Parietal lobe (tissue), 1 donor: ENCODE measurements around the gene PALB2. TPM values are rescaled to one million over a fixed set of nuclear protein-coding genes. Genes with fewer than 3 reads are reported as not detected.

Experiments used
- total RNA-seq: library from RNA; depleted of rRNA; stranded (reverse); fragments of >200 nt; gene quantifications from one replicate; pipeline ENCODE4 v1.2.3, GENCODE V29; 2014

Gene PALB2
- 15.0 TPM for total RNA-seq

DNA sequence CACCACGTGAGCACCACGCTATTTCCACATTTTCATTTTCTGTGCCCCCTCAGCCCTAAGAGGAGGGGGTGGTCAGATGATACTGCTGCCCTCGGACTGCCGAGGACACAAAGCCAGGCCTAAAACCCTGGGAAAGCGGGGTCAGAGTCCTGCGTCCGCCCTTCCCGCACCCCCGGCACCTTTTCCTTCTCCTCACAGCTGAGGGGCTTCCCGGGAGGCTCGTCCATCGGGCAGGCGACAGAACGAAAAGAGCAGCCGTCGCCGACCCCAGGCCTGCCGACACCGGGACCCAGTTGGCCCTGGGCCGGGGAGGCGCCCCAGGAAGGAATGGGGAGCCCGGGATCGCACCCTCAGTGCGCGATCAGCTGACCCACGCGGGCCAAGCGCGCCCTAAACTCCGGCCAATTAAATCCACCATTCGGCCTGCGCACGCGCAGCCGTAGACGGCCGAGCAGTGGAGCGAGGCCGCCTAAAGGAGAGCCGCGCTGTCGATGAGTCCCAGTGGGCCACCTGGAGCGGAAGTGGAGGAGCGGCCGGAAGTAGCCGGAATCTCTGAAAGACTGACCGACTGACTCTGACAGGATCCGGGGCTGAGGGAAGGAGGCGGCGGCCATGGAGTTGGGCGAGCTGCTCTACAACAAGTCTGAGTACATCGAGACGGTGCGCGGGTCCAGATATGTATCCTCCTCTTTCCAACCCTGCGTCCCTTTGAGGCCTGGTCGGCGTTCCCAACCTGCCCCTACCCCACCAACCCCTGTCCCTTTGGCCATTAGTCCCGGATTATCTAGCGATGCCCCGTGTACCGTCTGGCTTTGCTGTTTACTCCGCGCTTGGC is at the start of gene PALB2, which contains the start of gene DCTN5:
PALB2 (minus strand) TSS at position 380 of the 835 bp plus-strand sequence; CDS start at position 227, 153 bp downstream.
DCTN5 (plus strand) TSS at position 536 of the 835 bp plus-strand sequence; CDS start at position 613, 77 bp downstream.

DNA sequence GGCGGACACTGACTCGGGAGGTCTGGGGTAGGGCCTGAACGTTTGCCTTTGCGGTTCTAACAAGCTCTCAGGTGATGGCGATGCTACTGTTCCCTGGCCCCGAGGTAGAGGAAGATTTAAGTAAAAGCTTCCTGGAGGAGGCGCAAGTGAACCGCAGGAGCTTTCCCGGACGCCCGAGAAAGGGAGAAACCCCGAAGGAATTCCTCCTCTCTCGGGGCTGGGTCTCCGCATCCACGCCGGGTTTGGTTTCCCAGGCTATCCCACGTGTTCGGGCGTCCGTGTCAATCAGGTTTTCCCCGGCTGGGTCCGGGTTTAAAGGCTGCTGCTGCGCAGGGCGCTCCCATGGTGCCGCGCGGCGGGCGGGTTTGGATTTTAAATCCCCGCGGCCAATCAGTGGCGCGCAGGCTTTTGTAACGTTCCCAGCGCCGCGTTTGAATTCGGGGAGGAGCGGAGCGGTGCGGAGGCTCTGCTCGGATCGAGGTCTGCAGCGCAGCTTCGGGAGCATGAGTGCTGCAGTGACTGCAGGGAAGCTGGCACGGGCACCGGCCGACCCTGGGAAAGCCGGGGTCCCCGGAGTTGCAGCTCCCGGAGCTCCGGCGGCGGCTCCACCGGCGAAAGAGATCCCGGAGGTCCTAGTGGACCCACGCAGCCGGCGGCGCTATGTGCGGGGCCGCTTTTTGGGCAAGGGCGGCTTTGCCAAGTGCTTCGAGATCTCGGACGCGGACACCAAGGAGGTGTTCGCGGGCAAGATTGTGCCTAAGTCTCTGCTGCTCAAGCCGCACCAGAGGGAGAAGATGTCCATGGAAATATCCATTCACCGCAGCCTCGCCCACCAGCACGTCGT is 37.5 kb upstream of the PALB2 start, which contains the start of gene PLK1:
PLK1 (plus strand) TSS at position 460 of the 844 bp plus-strand sequence; CDS start at position 504, 44 bp downstream.

DNA sequence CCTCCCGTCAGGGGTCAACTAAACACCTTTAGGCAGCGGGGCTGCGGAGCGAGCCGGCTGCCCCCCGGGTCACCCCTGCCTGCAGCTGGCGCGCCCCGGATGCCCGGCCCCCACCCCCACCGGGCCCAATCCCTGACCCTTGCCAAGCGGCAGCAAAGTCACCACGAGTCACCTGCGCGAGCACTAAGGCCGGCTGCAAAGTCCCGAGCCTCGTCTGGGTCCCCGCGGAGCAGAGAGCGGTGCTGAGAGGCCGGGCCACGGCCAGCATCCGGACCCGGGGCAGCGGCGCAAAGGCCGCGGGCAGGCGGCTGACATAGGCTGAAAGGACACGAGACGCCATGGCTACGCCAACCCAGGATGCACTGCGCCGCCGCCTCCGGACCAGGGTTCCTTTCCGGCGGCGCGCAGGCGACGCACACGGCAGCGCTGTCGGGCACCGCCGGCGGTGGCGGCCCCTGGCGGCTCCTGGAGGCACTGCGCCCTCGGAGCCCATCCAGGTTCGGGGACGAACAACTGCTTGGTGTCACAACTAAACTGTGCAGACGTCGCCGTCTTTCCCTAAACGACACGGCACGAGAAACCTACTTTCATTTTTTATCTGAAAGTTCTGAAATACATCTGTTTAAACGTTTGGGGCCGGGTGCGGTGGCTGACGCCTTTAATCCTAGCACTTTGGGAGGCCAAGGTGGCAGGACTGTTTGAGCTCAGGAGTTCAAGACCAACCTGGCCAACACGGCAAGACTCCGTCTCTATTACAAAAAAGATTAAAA is 45.0 kb downstream of the PALB2 start, which contains the start of gene NDUFAB1:
NDUFAB1 (minus strand) TSS at position 366 of the 770 bp plus-strand sequence; CDS start at position 340, 26 bp downstream.

DNA sequence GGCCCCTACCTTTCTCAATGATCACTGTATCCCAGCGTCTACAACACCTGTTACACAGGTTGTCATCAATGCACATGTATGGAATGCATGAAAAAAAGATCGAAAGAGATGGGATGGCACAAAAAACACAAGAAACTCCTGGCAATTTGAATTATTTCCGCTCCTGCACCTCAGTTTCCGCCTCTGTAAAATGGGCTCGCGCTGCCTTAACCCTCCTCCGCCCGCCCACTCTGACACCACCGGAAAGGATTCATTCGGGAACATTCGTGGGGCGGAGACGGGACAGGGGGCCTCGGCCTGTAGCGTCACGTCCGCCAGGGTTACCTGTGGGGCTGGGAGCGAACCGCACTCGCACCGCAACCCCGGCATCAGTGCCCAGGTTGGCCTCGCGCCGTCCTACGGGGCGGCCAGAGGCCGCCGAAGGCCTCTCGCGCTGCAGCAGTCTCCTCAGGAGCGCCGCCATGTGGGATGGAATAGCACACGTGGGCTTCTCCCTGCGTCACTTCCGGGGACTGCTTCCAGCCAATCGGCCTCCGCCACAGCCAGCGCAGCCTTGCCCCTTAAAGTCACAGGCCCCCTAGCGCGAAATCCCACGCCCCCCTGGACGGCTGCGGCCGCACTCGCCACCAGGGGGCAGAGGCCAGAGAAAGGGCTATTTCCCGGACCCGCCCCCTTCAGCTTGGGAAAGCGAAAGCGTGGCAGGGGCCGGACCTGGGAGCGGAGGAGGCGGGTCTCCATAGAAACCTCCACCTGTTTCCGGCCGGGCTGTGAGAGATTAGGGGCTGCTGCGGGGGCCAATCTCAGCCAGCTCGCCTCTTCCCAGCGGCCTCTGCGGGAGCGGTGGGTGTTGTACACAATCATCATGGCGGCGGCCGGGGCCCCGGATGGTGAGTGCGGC is 84.0 kb downstream of the PALB2 start, which contains the start of the genes EARS2 and UBFD1:
EARS2 (minus strand) TSS at position 470 of the 898 bp plus-strand sequence; CDS start at position 463, 7 bp downstream.
UBFD1 (plus strand) TSS at position 847 of the 898 bp plus-strand sequence; CDS start at position 863, 16 bp downstream.

Other genes starting within 250 kb of the PALB2 start
- 28.2 TPM for gene COG7, start 188.1 kb downstream of the PALB2 start, total RNA-seq
- gene GGA2, start 130.8 kb downstream of the PALB2 start, total RNA-seq = 58.2 TPM
- 50.4 TPM for gene EARS2, start 84.0 kb downstream of the PALB2 start, total RNA-seq
- gene UBFD1, start 83.6 kb downstream of the PALB2 start, total RNA-seq = 63.5 TPM
- gene NDUFAB1, start 45.0 kb downstream of the PALB2 start, total RNA-seq = 57.6 TPM
- gene DCTN5, start 156 bp upstream of the PALB2 start, total RNA-seq = 93.0 TPM
- gene PLK1, start 37.6 kb upstream of the PALB2 start, total RNA-seq = 5.9 TPM
- gene ERN2, start 71.9 kb upstream of the PALB2 start, total RNA-seq = not detected
- 0.31 TPM for gene CHP2, start 113.7 kb upstream of the PALB2 start, total RNA-seq
- 81.4 TPM for gene PRKCB, start 194.7 kb upstream of the PALB2 start, total RNA-seq